ENCODE results near the gene HTR2A. TPM values are rescaled to one million over a fixed set of nuclear protein-coding genes. Genes with fewer than 3 reads are reported as not detected.

HTR2A gene
- polyA plus RNA-seq, 1 of the 3 experiments (the other 2 are of a cell fraction), result 0.33 TPM

GRCh38 chr13:46801858-46802257 lies 95.0 kb downstream of the HTR2A start:
- DNase-seq, result no peak
- H3K36me3 ChIP-seq (replicated peaks in 1 of 2; ENCODE audit: control insufficient read depth in 1 of 2, insufficient read depth in 2 of 2, low read length in 1 of 2), result no peaks in the 10 kb centered on the region
- no peak for TF ChIP-seq CHD2 (IDR thresholded peaks at IDR 0.05; ENCODE audit: low read length, partially characterized antibody)
- TF ChIP-seq POLR2AphosphoS5 (IDR thresholded peaks at IDR 0.05; ENCODE audit: low read depth, low read length), result no peak
- no peaks in the 10 kb centered on the region for H4K20me1 ChIP-seq (ENCODE audit: insufficient read depth)
- no peaks in the 10 kb centered on the region for H3K27me3 ChIP-seq (ENCODE audit: insufficient read depth)
- peaks cover 14% of the 10 kb centered on the region for H3F3A ChIP-seq (replicated peaks; ENCODE audit: insufficient read depth)
- H3K79me2 ChIP-seq (ENCODE audit: insufficient read depth), result no peaks in the 10 kb centered on the region
- no peak overlapping the region for H3K4me3 ChIP-seq (ENCODE audit: low read depth in 2 of 2, low read length in 1 of 2)
- ChIA-PET POLR2A (no interaction called here), CTCF (no interaction called here)
- H3K9me3 ChIP-seq, result no peaks in the 10 kb centered on the region
- no peak overlapping the region for H3K9ac ChIP-seq
- no peak overlapping the region for H3K4me2 ChIP-seq
- no peaks in the 10 kb centered on the region for H3K9me2 ChIP-seq
- 0 out of 2 replicates have a peak overlapping the region, but pooled peaks have one; percentile 3 for H2AFZ ChIP-seq (ENCODE audit: low read depth)
- peaks cover 3 to 6% of the 10 kb centered on the region in 2 experiments; a peak in 2 of 4 replicates for H3K4me1 ChIP-seq (ENCODE audit: control insufficient read depth in 1 of 2, insufficient read depth in 2 of 2, low read depth in 1 of 2, low read length in 1 of 2)
- no peak overlapping the region for H3K27ac ChIP-seq (ENCODE audit: low read depth in 2 of 2, low read length in 1 of 2)
- WGBS (ENCODE audit: low lambda C conversion rate), result 46% methylated on average over 1 of the region's 1 CpG

- no peaks in the 10 kb centered on the region for H3K36me3 ChIP-seq (replicated peaks in 1 of 2; ENCODE audit: control insufficient read depth in 1 of 2, insufficient read depth in 2 of 2, low read length in 1 of 2)
- POLR2A ChIA-PET, result no interaction called here
- no peak for DNase-seq
- no peaks in the 10 kb centered on the region for H3K9me2 ChIP-seq
- peaks cover 9% of the 10 kb centered on the region for H3F3A ChIP-seq (replicated peaks; ENCODE audit: insufficient read depth)
- H3K4me3 ChIP-seq (ENCODE audit: low read depth in 2 of 2, low read length in 1 of 2), result no peak overlapping the region
- peaks cover 10 to 13% of the 10 kb centered on the region in 2 experiments; a peak in 3 of 4 replicates for H3K4me1 ChIP-seq (ENCODE audit: control insufficient read depth in 1 of 2, insufficient read depth in 2 of 2, low read depth in 1 of 2, low read length in 1 of 2)
- no peak overlapping the region for H3K4me2 ChIP-seq
- TF ChIP-seq SIN3A (IDR thresholded peaks at IDR 0.05; ENCODE audit: borderline replicate concordance, low read depth, low read length) (no peak), JUND (IDR thresholded peaks at IDR 0.05) (no peak), REST (IDR thresholded peaks at IDR 0.05; ENCODE audit: low read depth, low read length) (no peak), FOXJ3 (CRISPR knock-in tag; IDR thresholded peaks at IDR 0.05) (no peak), NRF1 (IDR thresholded peaks at IDR 0.05; ENCODE audit: low read depth, low read length) (no peak), FOSL2 (IDR thresholded peaks at IDR 0.05; ENCODE audit: borderline replicate concordance, low read depth) (no peak), USF1 (IDR thresholded peaks at IDR 0.05; ENCODE audit: borderline replicate concordance, low read depth) (no peak), RCOR1 (IDR thresholded peaks at IDR 0.05; ENCODE audit: low read length) (no peak), SMC3 (IDR thresholded peaks at IDR 0.05; ENCODE audit: low read depth, low read length) (no peak), YY1 (IDR thresholded peaks at IDR 0.05; ENCODE audit: low read depth) (no peak), ZBTB33 (IDR thresholded peaks at IDR 0.05; ENCODE audit: borderline replicate concordance, low read depth) (no peak), POLR2AphosphoS5 (IDR thresholded peaks at IDR 0.05; ENCODE audit: low read depth, low read length) (no peak), GABPA (IDR thresholded peaks at IDR 0.05; ENCODE audit: low read depth) (no peak), CTCF (IDR thresholded peaks at IDR 0.05) (no peak)
- H3K79me2 ChIP-seq (ENCODE audit: insufficient read depth), result peaks cover 26% of the 10 kb centered on the region
- H4K20me1 ChIP-seq (ENCODE audit: insufficient read depth), result no peaks in the 10 kb centered on the region
- H3K9ac ChIP-seq, result no peak overlapping the region
- CTCF ChIA-PET, result no interaction called here
- H2AFZ ChIP-seq (ENCODE audit: low read depth), result no peak overlapping the region
- no peaks in the 10 kb centered on the region for H3K27me3 ChIP-seq (ENCODE audit: insufficient read depth)
- H3K9me3 ChIP-seq, result no peaks in the 10 kb centered on the region
- WGBS (ENCODE audit: low lambda C conversion rate), result 77% methylated on average over 4 of the region's 4 CpGs
- H3K27ac ChIP-seq (ENCODE audit: low read depth in 2 of 2, low read length in 1 of 2), result no peak overlapping the region
These were observed 97.7 kb downstream of the HTR2A start for GRCh38 chr13:46799139-46799538.
